Liver (tissue), 9 donors: Measurements from ENCODE around the gene SALL3. TPM values are rescaled to one million over a fixed set of nuclear protein-coding genes. Genes with fewer than 3 reads are reported as not detected.

Experiments
- DNase-seq: peaks from one replicate; pipeline ENCODE4 v3.0.0-alpha.2; 2017; ENCODE audit warnings: low spot score
- H3K27ac ChIP-seq, 2 donors: one replicate each; pipeline ENCODE4 v1.7.0; 2013; ENCODE audit warnings: inconsistent platforms in 2 of 2, low read length in 2 of 2, control low read depth in 1 of 2, low read depth in 1 of 2, mild to moderate bottlenecking in 1 of 2
- H3K27me3 ChIP-seq, 4 donors: one replicate each; pipeline versions ENCODE4 v1.6.1 to v1.7.0; 2013; ENCODE audit warnings: low read length in 3 of 4, inconsistent platforms in 1 of 4, mild to moderate bottlenecking in 1 of 4, moderate library complexity in 1 of 4; ENCODE audit not compliant: control insufficient read depth in 4 of 4, insufficient read depth in 4 of 4
- H3K36me3 ChIP-seq, 4 donors: one replicate each; pipeline versions ENCODE4 v1.6.1 to v1.7.0; 2013; ENCODE audit warnings: low read length in 3 of 4, mild to moderate bottlenecking in 3 of 4, low read depth in 1 of 4, moderate library complexity in 1 of 4; ENCODE audit not compliant: control insufficient read depth in 4 of 4, insufficient read depth in 3 of 4
- H3K4me1 ChIP-seq, 4 donors: one replicate each; pipeline versions ENCODE4 v1.6.1 to v1.7.0; 2013; ENCODE audit warnings: low read length in 3 of 4, mild to moderate bottlenecking in 3 of 4, moderate library complexity in 1 of 4; ENCODE audit not compliant: control insufficient read depth in 4 of 4, insufficient read depth in 4 of 4
- H3K4me3 ChIP-seq, 3 donors: one replicate each; pipeline versions ENCODE4 v1.6.1 to v1.7.0; 2013; ENCODE audit warnings: low read length in 3 of 3, control low read depth in 1 of 3, low read depth in 1 of 3, mild to moderate bottlenecking in 1 of 3
- H3K9ac ChIP-seq, 2 donors: one replicate each; pipeline ENCODE4 v1.7.0; 2013; ENCODE audit warnings: low read length in 2 of 2, mild to moderate bottlenecking in 2 of 2, moderate library complexity in 2 of 2, control low read depth in 1 of 2, low read depth in 1 of 2
- H3K9me3 ChIP-seq, 4 donors: one replicate each; pipeline versions ENCODE4 v1.6.1 to v1.7.0; 2013; ENCODE audit warnings: low read length in 3 of 4; ENCODE audit not compliant: control insufficient read depth in 4 of 4
- EGR1 ChIP-seq, 2 donors: IDR thresholded peaks; 2 replicates each; pipeline ENCODE4 v1.6.1; 2016 to 2018; ENCODE audit warnings: antibody characterized with exemption in 2 of 2, low read depth in 2 of 2
- FOXA1 ChIP-seq: IDR thresholded peaks from 2 replicates; pipeline ENCODE4 v1.6.1; 2016; ENCODE audit warnings: antibody characterized with exemption
- FOXA2 ChIP-seq: IDR thresholded peaks from 2 replicates; pipeline ENCODE4 v1.6.1; 2016; ENCODE audit warnings: antibody characterized with exemption
- GABPA ChIP-seq, 2 donors: IDR thresholded peaks in 1 of 2; conservative IDR thresholded peaks in 1 of 2; 2 replicates each; pipeline ENCODE4 v1.6.1; 2016; ENCODE audit warnings: antibody characterized with exemption in 2 of 2, mild to moderate bottlenecking in 1 of 2, moderate library complexity in 1 of 2
- HNF4A ChIP-seq, 2 donors: conservative IDR thresholded peaks; 2 replicates each; pipeline ENCODE4 v1.6.1; 2016; ENCODE audit warnings: antibody characterized with exemption in 2 of 2, mild to moderate bottlenecking in 2 of 2
- HNF4G ChIP-seq: IDR thresholded peaks from 2 replicates; pipeline ENCODE4 v1.6.1; 2016; ENCODE audit warnings: antibody characterized with exemption
- JUND ChIP-seq, 2 donors: IDR thresholded peaks; 2 replicates each; pipeline ENCODE4 v1.6.1; 2016; ENCODE audit warnings: antibody characterized with exemption in 2 of 2
- NR2F2 ChIP-seq: IDR thresholded peaks from 2 replicates; pipeline ENCODE4 v1.6.1; 2016; ENCODE audit warnings: antibody characterized with exemption
- RAD21 ChIP-seq, 2 donors: IDR thresholded peaks; 2 replicates each; pipeline ENCODE4 v1.6.1; 2016; ENCODE audit warnings: antibody characterized with exemption in 2 of 2, mild to moderate bottlenecking in 2 of 2
- RXRA ChIP-seq, 2 donors: IDR thresholded peaks; 2 replicates each; pipeline ENCODE4 v1.6.1; 2017 to 2018; ENCODE audit warnings: antibody characterized with exemption in 2 of 2, mild to moderate bottlenecking in 1 of 2
- SP1 ChIP-seq: IDR thresholded peaks from 2 replicates; pipeline ENCODE4 v1.6.1; 2018; ENCODE audit warnings: antibody characterized with exemption, mild to moderate bottlenecking
- TAF1 ChIP-seq: conservative IDR thresholded peaks from 2 replicates; pipeline ENCODE4 v1.6.1; 2016; ENCODE audit warnings: antibody characterized with exemption, mild to moderate bottlenecking
- YY1 ChIP-seq: IDR thresholded peaks from 2 replicates; pipeline ENCODE4 v1.6.1; 2016; ENCODE audit warnings: antibody characterized with exemption, mild to moderate bottlenecking
- WGBS: extraction: QIAGEN DNeasy Blood & Tissue Kit; methylation state at CpG from one replicate; pipeline ENCODE4 v1.1.7; 2013; 5-methylcytosine and 5-hydroxymethylcytosine counted together
- polyA plus RNA-seq, 2 donors: library from polyadenylated mRNA; stranded (reverse) in 1 of 2; unstranded in 1 of 2; fragments of 200-250 nt in 1 of 2; fragments of >200 nt in 1 of 2; fragmentation: Nextera tagmentation in 1 of 2; extraction: Ambion mirVana in 1 of 2; gene quantifications; one replicate each; pipeline versions ENCODE4 v1.2.1 to v1.2.3, GENCODE V29; 2013 to 2015
- total RNA-seq, 2 donors: library from RNA; depleted of rRNA; stranded (reverse); fragments of >200 nt; gene quantifications; one replicate each; pipeline ENCODE4 v1.2.3, GENCODE V29; 2014
- TF ChIP-seq, protein P1 (sequence below): IDR thresholded peaks from 2 replicates; pipeline ENCODE4 v1.6.1; 2016; ENCODE audit warnings: antibody characterized with exemption
- TF ChIP-seq, protein P2 (sequence below): IDR thresholded peaks from 2 replicates; pipeline ENCODE4 v1.6.1; 2016; ENCODE audit warnings: antibody characterized with exemption
- TF ChIP-seq, protein P3 (sequence below): IDR thresholded peaks from 2 replicates; pipeline ENCODE4 v1.6.1; 2016; ENCODE audit warnings: antibody characterized with exemption
- TF ChIP-seq, protein P4 (sequence below): IDR thresholded peaks from 2 replicates; pipeline ENCODE4 v1.6.1; 2016; ENCODE audit warnings: antibody characterized with exemption, mild to moderate bottlenecking
- TF ChIP-seq, protein P5 (sequence below): fragments of 150-350 bp; IDR thresholded peaks from 2 replicates; pipeline ENCODE4 v1.5.1; 2017; ENCODE audit warnings: improper control_type of control experiment, low read depth, low read length; ENCODE audit not compliant: missing input control
- donor health status: healthy.
- donor health status: healthy.
- donor health status: healthy.
- donor health status: healthy.
- donor health status: healthy.

SALL3 gene
- total and polyA plus RNA-seq, 4 donors: not detected

DNA sequence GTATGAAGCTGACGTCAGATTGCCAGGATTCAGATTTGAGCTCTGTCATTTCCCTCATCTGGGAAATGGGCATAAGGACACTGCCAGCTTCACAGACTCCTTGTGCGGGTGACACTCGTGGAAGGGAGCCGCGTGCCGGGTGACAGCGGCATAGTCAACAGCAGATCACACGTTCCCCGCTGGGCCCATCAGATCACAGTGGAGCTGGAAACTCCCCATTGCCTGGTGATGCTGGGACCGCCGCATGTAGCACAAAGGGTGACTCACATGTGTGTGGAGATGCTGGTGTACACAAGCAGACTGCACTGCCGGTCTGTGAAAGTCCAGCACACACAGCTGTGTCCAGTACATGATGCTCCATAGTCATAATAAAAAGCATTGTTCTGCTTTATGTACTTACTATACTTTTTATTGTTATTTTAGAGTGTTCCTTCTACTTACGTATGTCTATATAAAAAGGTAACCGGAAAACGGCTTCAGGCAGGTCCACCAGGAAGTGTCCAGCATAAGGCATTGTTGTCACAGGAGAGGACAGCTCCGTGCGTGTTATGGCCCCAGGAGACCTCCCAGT, 31.8 kb downstream of the SALL3 start:
- H3K27me3 ChIP-seq: peaks cover 0 to 3% (median 0%) of the 10 kb centered on the region in 4 donors
- TF ChIP-seq FOXA2 (no peak), RAD21 (IDR thresholded peaks at IDR 0.05) (no peak), HNF4A (conservative IDR thresholded peaks at IDR 0.05) (no peak), GABPA (IDR thresholded peaks at IDR 0.05 in 1 of 2, conservative IDR thresholded peaks at IDR 0.05 in 1 of 2) (no peak), YY1 (no peak), HNF4G (no peak), SP1 (no peak), RXRA (IDR thresholded peaks at IDR 0.05) (no peak), EGR1 (IDR thresholded peaks at IDR 0.05; ENCODE audit: low read depth in 2 of 2) (no peak), JUND (IDR thresholded peaks at IDR 0.05) (no peak), TAF1 (no peak), FOXA1 (no peak), NR2F2 (no peak)
- TF ChIP-seq, protein P1, sequence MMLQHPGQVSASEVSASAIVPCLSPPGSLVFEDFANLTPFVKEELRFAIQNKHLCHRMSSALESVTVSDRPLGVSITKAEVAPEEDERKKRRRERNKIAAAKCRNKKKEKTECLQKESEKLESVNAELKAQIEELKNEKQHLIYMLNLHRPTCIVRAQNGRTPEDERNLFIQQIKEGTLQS: no peak
- TF ChIP-seq, protein P2, sequence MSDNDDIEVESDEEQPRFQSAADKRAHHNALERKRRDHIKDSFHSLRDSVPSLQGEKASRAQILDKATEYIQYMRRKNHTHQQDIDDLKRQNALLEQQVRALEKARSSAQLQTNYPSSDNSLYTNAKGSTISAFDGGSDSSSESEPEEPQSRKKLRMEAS: no peak
- TF ChIP-seq, protein P3, sequence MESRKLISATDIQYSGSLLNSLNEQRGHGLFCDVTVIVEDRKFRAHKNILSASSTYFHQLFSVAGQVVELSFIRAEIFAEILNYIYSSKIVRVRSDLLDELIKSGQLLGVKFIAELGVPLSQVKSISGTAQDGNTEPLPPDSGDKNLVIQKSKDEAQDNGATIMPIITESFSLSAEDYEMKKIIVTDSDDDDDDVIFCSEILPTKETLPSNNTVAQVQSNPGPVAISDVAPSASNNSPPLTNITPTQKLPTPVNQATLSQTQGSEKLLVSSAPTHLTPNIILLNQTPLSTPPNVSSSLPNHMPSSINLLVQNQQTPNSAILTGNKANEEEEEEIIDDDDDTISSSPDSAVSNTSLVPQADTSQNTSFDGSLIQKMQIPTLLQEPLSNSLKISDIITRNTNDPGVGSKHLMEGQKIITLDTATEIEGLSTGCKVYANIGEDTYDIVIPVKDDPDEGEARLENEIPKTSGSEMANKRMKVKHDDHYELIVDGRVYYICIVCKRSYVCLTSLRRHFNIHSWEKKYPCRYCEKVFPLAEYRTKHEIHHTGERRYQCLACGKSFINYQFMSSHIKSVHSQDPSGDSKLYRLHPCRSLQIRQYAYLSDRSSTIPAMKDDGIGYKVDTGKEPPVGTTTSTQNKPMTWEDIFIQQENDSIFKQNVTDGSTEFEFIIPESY: no peak
- TF ChIP-seq, protein P4, sequence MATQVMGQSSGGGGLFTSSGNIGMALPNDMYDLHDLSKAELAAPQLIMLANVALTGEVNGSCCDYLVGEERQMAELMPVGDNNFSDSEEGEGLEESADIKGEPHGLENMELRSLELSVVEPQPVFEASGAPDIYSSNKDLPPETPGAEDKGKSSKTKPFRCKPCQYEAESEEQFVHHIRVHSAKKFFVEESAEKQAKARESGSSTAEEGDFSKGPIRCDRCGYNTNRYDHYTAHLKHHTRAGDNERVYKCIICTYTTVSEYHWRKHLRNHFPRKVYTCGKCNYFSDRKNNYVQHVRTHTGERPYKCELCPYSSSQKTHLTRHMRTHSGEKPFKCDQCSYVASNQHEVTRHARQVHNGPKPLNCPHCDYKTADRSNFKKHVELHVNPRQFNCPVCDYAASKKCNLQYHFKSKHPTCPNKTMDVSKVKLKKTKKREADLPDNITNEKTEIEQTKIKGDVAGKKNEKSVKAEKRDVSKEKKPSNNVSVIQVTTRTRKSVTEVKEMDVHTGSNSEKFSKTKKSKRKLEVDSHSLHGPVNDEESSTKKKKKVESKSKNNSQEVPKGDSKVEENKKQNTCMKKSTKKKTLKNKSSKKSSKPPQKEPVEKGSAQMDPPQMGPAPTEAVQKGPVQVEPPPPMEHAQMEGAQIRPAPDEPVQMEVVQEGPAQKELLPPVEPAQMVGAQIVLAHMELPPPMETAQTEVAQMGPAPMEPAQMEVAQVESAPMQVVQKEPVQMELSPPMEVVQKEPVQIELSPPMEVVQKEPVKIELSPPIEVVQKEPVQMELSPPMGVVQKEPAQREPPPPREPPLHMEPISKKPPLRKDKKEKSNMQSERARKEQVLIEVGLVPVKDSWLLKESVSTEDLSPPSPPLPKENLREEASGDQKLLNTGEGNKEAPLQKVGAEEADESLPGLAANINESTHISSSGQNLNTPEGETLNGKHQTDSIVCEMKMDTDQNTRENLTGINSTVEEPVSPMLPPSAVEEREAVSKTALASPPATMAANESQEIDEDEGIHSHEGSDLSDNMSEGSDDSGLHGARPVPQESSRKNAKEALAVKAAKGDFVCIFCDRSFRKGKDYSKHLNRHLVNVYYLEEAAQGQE: no peak
- TF ChIP-seq, protein P5, sequence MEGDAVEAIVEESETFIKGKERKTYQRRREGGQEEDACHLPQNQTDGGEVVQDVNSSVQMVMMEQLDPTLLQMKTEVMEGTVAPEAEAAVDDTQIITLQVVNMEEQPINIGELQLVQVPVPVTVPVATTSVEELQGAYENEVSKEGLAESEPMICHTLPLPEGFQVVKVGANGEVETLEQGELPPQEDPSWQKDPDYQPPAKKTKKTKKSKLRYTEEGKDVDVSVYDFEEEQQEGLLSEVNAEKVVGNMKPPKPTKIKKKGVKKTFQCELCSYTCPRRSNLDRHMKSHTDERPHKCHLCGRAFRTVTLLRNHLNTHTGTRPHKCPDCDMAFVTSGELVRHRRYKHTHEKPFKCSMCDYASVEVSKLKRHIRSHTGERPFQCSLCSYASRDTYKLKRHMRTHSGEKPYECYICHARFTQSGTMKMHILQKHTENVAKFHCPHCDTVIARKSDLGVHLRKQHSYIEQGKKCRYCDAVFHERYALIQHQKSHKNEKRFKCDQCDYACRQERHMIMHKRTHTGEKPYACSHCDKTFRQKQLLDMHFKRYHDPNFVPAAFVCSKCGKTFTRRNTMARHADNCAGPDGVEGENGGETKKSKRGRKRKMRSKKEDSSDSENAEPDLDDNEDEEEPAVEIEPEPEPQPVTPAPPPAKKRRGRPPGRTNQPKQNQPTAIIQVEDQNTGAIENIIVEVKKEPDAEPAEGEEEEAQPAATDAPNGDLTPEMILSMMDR: no peak
- H3K36me3 ChIP-seq: no peaks in the 10 kb centered on the region
- DNase-seq: no peak
- no peaks in the 10 kb centered on the region for H3K4me1 ChIP-seq
- no peak overlapping the region for H3K9ac ChIP-seq
- H3K9me3 ChIP-seq: peaks cover 0 to 5% (median 0%) of the 10 kb centered on the region in 4 donors
- 83% methylated on average over 17 of the region's 17 CpGs for WGBS
- H3K4me3 ChIP-seq: no peak overlapping the region
- no peak overlapping the region for H3K27ac ChIP-seq
